GM13977 (cell line): ENCODE measurements around the gene MYO18A.

ENCODE experiments used
- DNase-seq: peaks from one replicate; pipeline ENCODE4 v3.0.0; 2012; ENCODE audit warnings: low spot score
- in situ Hi-C: fragments of 300-500 bp; cut with MboI; formaldehyde crosslinking; loops from one replicate; pipeline ENCODE4 v1.12.0; 2022; ENCODE audit warnings: low sequenced_read_pairs, low pct_unique_long_range_greater_than_20kb, mixed read lengths, inconsistent platforms; ENCODE audit not compliant: unreplicated experiment
- TF ChIP-seq, protein P1 (sequence below): IDR thresholded peaks from 2 replicates; pipeline ENCODE4 v1.5.1; 2012; ENCODE audit warnings: mild to moderate bottlenecking, control low read depth; ENCODE audit not compliant: insufficient read depth; ENCODE audit errors: extremely low read depth, missing control alignments

The MYO18A gene

DNA sequence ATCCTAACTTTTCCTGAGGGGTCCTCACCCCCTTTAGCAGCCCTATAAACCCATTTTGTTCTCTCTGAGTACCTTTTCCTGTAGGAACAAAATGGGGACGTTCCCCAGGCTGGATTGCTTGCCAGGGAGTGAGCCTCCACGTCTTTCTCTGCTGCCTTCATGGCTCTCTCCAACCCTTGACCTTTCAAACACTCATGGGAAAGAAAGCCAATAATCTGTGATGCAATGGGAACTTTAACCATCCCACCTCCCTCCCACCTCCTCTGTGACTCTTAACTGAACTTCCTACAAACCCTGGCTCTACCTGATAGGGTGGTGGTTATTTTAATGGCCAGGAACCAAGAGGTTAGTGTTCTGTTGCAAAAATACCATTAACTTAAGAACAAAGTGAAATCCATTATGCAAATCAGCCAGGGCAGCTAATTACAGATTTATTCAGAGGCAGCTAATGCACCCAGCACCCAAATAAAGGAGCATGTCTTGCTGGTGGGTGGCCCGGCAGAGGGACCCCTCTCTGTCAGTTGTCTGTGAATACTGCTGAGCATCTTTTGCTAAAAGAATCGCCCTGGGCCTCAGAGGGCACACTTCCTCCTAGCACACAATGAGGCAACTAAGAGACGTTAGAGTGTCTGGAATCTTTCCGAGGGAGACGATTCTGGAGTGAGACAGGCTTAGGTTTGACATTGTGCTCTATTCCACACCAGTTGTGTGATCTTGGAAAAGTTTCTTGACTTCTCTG, 134.3 kb downstream of the MYO18A start:
- in situ Hi-C loops, result no loop called here
- TF ChIP-seq, protein P1, sequence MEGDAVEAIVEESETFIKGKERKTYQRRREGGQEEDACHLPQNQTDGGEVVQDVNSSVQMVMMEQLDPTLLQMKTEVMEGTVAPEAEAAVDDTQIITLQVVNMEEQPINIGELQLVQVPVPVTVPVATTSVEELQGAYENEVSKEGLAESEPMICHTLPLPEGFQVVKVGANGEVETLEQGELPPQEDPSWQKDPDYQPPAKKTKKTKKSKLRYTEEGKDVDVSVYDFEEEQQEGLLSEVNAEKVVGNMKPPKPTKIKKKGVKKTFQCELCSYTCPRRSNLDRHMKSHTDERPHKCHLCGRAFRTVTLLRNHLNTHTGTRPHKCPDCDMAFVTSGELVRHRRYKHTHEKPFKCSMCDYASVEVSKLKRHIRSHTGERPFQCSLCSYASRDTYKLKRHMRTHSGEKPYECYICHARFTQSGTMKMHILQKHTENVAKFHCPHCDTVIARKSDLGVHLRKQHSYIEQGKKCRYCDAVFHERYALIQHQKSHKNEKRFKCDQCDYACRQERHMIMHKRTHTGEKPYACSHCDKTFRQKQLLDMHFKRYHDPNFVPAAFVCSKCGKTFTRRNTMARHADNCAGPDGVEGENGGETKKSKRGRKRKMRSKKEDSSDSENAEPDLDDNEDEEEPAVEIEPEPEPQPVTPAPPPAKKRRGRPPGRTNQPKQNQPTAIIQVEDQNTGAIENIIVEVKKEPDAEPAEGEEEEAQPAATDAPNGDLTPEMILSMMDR, result no peak
- DNase-seq, result no peak

DNA sequence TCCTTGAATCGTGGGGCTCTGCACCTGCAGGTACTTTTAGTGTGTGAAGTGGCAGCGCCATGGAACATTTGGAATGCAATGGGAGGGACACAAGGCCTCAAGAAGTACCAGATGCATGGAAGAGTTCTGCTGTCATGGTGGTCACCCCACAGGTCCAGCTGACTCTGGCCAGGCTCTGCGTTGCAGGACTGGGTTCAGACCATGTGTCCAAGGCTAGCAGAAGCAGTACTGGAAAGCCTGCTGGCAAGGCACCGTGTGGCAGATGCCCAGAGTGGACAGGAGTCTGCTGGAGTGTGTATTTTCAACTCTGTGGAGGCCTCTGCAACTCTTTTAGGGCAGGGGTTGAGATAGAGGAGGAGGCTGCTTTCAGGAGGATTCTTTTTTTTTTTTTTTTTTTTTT, 135.2 kb downstream of the MYO18A start:
- in situ Hi-C loops, result no loop called here
- no peak for DNase-seq
- TF ChIP-seq, protein P1, result no peak

DNA sequence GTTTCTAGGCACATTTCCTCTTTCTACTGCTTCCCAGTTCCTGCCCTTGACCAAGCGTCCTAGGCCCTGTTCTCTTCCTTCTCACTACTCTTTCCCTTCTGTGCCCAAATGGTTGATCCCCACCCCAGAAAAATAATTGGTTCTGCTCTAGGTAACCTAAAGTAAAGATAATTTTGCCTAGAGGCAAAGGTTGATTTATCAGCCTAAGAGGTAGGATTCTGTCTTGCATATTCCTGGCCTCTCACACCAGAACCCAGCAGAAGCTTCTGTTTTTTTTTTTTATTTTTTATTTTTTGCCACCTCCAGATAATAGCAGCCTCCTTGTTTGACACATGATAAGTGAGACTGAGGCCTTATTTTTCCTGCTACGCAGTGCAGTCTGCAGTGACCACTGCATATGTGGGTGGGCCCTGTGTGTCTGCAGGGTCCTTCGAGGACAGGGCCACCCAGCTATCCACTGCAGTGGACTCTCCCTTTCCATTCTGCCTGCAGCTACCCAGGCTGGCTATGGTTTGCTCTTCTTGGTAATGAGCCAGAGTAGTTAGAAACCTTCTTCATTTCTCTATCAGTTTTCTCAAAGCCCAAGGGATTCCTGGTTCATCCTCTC, 136.6 kb downstream of the MYO18A start:
- TF ChIP-seq, protein P1, result no peak
- in situ Hi-C loops, result no loop called here
- DNase-seq, result no peak

DNA sequence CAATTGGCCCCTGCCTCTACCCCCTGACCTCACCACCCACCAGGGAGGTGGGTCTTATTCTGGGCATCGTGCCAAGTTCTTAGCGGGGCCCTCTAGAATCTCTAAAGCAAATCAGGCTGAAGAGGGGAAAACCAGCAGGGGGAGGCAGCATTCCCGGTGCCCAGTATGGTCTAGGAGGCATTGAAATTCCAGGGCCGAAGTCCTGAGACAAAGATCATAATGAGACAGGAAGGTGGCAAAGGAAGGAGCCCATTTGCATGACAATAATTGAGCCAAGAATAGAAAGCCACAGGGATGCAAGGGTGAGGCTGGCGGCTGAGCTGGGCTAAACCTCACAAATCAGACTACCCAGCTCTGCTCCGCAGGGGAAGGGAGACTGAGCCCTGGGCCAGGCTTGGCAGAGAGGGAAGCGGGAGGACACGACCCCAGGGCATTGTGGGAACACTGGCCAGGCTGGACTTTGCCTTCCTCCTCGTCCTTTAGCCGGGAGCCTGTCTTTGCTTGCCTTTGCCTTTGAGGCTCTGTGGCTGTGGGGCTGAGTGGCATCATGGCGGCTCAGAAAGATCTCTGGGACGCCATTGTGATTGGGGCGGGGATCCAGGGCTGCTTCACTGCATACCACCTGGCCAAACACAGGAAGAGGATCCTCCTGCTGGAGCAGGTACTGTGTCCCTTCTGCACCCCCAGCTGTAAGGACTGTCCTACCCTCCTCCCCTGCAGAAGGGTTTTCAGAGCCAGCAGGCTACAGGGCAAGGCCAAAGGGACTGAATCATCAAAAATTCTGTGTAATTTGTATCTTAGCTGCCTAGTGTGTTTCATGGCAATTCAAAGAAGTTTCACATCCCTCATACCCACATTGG, 137.3 kb downstream of the MYO18A start, which contains the start of gene PIPOX:
Gene PIPOX, plus strand, starts transcription at position 463 of the 860 bp plus-strand sequence. Its CDS starts 85 bp downstream, at position 548.
- in situ Hi-C loops, result no loop called here
- TF ChIP-seq, protein P1, result no peak
- DNase-seq, result no peak

DNA sequence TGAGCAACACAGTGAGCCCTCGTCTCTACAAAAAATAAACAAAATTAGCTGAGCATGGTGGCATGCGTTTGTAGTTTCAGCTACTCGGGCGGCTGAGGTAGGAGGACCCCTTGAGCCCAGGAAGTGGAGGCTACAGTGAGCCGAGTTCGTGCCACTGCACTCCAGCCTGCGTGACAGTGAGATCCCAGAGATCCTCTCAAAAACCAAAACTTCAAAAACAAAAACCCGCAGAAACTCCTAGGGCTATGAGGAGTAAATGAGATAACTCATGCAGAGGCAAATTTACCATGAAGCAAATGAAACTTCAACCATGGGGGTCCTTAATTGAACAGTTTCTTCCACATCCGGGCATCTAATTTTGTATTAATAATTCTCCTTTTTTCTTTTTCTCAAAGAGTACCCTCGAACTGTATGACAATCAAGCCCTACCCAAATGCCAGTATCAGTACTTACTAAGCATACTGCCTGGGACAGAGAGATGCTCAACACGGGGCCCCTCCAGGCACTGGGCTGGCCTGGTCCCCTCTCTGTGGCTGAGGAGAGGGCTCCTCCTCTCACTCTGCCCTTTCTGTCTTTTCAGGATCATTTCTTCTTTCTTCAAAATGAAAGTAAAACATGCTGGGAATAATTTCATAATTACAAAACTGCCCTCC, 138.0 kb downstream of the MYO18A start:
- DNase-seq, result no peak
- TF ChIP-seq, protein P1, result no peak
- in situ Hi-C loops, result no loop called here

DNA sequence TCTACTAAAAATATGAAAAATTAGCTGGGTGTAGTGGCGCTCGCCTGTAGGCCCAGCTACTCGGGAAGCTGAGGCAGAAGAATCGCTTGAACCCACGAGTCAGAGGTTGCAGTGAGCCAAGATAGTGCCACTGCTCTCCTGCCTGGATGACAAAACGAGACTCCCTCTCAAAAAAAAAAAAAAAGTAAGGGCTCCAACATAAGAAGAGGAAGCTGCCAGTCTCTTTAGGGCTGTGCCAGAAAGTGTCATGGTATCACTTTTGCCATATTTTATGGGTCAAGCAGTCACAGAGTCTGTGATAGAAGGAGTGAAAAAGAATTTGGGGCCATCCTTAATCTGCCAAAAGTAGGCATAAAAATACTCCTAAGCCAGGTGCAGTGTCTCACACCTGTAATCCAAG, 138.6 kb downstream of the MYO18A start:
- TF ChIP-seq, protein P1, result no peak
- no peak for DNase-seq
- in situ Hi-C loops, result no loop called here
